ENCODE data around the gene WDR87. TPM values are rescaled to one million over a fixed set of nuclear protein-coding genes. Genes with fewer than 3 reads are reported as not detected.

WDR87 gene
- total and polyA plus RNA-seq, 4 donors = not detected

- no peak overlapping the region for H3K4me3 ChIP-seq (ENCODE audit: low read depth in 1 of 3, low read length in 3 of 3)
- H3K36me3 ChIP-seq (ENCODE audit: control insufficient read depth in 4 of 4, insufficient read depth in 3 of 4, low read depth in 1 of 4, low read length in 3 of 4) = no peaks in the 10 kb centered on the region
- no peaks in the 10 kb centered on the region for H3K27me3 ChIP-seq (ENCODE audit: control insufficient read depth in 4 of 4, insufficient read depth in 4 of 4, low read length in 3 of 4)
- WGBS = 78% methylated on average over 10 of the region's 10 CpGs
- H3K9me3 ChIP-seq (ENCODE audit: control insufficient read depth in 4 of 4, low read length in 3 of 4) = no peaks in the 10 kb centered on the region
- no peak for DNase-seq (ENCODE audit: low spot score)
- no peak overlapping the region for H3K9ac ChIP-seq (ENCODE audit: low read depth in 1 of 2, low read length in 2 of 2)
- TF ChIP-seq YY1 (IDR thresholded peaks at IDR 0.05) (no peak), RXRA (IDR thresholded peaks at IDR 0.05) (no peak)
- H3K27ac ChIP-seq (ENCODE audit: low read depth in 1 of 2, low read length in 2 of 2) = no peak overlapping the region
- H3K4me1 ChIP-seq (ENCODE audit: control insufficient read depth in 4 of 4, insufficient read depth in 4 of 4, low read length in 3 of 4) = peaks cover 0 to 20% (median 9%) of the 10 kb centered on the region in 4 donors
These were observed 48.1 kb upstream of the WDR87 start for GRCh38 chr19:37954421-37954874.

GRCh38 chr19:37953918-37954303, 47.5 kb upstream of the WDR87 start:
- no peak overlapping the region for H3K4me3 ChIP-seq (ENCODE audit: low read depth in 1 of 3, low read length in 3 of 3)
- TF ChIP-seq ATF3 (IDR thresholded peaks at IDR 0.05) (no peak), GABPA (IDR thresholded peaks at IDR 0.05 in 1 of 2, conservative IDR thresholded peaks at IDR 0.05 in 1 of 2) (no peak), REST (IDR thresholded peaks at IDR 0.05) (no peak), TAF1 (conservative IDR thresholded peaks at IDR 0.05) (no peak), YY1 (IDR thresholded peaks at IDR 0.05) (no peak), FOXA1 (IDR thresholded peaks at IDR 0.05) (no peak), RAD21 (IDR thresholded peaks at IDR 0.05) (no peak), FOXA2 (IDR thresholded peaks at IDR 0.05) (no peak), JUND (IDR thresholded peaks at IDR 0.05) (no peak), SP1 (IDR thresholded peaks at IDR 0.05) (no peak), MAX (IDR thresholded peaks at IDR 0.05) (no peak), RXRA (IDR thresholded peaks at IDR 0.05) (no peak), CTCF (IDR thresholded peaks at IDR 0.05; ENCODE audit: low read depth, low read length, missing input control) (no peak)
- H3K27me3 ChIP-seq (ENCODE audit: control insufficient read depth in 4 of 4, insufficient read depth in 4 of 4, low read length in 3 of 4) = no peaks in the 10 kb centered on the region
- H3K36me3 ChIP-seq (ENCODE audit: control insufficient read depth in 4 of 4, insufficient read depth in 3 of 4, low read depth in 1 of 4, low read length in 3 of 4) = no peaks in the 10 kb centered on the region
- no peaks in the 10 kb centered on the region for H3K9me3 ChIP-seq (ENCODE audit: control insufficient read depth in 4 of 4, low read length in 3 of 4)
- no peak for DNase-seq (ENCODE audit: low spot score)
- WGBS = 60% methylated on average over 1 of the region's 1 CpG
- H3K4me1 ChIP-seq (ENCODE audit: control insufficient read depth in 4 of 4, insufficient read depth in 4 of 4, low read length in 3 of 4) = peaks cover 0 to 20% (median 9%) of the 10 kb centered on the region in 4 donors
- H3K27ac ChIP-seq (ENCODE audit: low read depth in 1 of 2, low read length in 2 of 2) = no peak overlapping the region
- H3K9ac ChIP-seq (ENCODE audit: low read depth in 1 of 2, low read length in 2 of 2) = no peak overlapping the region
